ENCODE measurements around the gene LIPI. TPM values are rescaled to one million over a fixed set of nuclear protein-coding genes. Genes with fewer than 3 reads are reported as not detected.

Gene LIPI
- total RNA-seq, 4 donors from 2014 or later, result 2.1 TPM; not detected in 3

GRCh38 chr21:14084068-14084501 lies 126.7 kb downstream of the LIPI start:
- Histone ChIP-seq H3K36me3 (peaks cover 0 to 31% (median 0%) of the 10 kb centered on the region in 3 donors), H3K27ac (no peak overlapping the region), H3K4me3 (no peak overlapping the region), H3K4me1 (no peaks in the 10 kb centered on the region), H3K27me3 (no peaks in the 10 kb centered on the region), H3K9me3 (peaks cover 0 to 36% (median 0%) of the 10 kb centered on the region in 4 donors)
- DNase-seq (ENCODE audit: low spot score in 2 of 2), result no peak
- TF ChIP-seq POLR2A (IDR thresholded peaks at IDR 0.05), result no peak
- TF ChIP-seq EP300 (IDR thresholded peaks at IDR 0.05), result no peak
- no peak for TF ChIP-seq CTCF (IDR thresholded peaks at IDR 0.05)
- 97 to 99% methylated on average over 34 to 35 of the region's 35 CpGs for WGBS, 2 donors

DNA sequence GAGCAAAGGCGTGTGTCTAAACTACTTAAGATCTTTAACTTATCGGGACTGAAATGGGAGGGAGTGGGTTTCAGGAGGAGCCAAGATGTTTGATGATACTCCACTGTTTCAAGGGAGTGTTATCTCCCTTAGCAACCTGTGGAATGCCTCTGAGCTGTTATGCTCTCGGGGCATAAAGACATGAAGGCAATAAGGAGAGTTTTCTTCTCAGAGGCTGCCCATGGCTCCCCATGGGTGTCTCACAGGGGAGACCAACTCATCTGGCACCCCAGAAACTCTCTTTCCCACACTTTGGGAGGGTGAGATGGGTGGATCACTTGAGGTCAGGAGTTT lies 130.0 kb downstream of the LIPI start:
- Histone ChIP-seq H3K4me1 (no peaks in the 10 kb centered on the region), H3K27me3 (no peaks in the 10 kb centered on the region), H3K27ac (no peak overlapping the region), H3K4me3 (no peak overlapping the region), H3K36me3 (peaks cover 0 to 19% (median 0%) of the 10 kb centered on the region in 3 donors), H3K9me3 (peaks cover 0 to 58% (median 0%) of the 10 kb centered on the region in 4 donors)
- no peak for DNase-seq (ENCODE audit: low spot score in 2 of 2)
- 83 to 90% methylated on average over 3 of the region's 3 CpGs for WGBS, 2 donors
- TF ChIP-seq EP300 (IDR thresholded peaks at IDR 0.05), result no peak
- no peak for TF ChIP-seq POLR2A (IDR thresholded peaks at IDR 0.05)
- no peak for TF ChIP-seq CTCF (IDR thresholded peaks at IDR 0.05)

DNA sequence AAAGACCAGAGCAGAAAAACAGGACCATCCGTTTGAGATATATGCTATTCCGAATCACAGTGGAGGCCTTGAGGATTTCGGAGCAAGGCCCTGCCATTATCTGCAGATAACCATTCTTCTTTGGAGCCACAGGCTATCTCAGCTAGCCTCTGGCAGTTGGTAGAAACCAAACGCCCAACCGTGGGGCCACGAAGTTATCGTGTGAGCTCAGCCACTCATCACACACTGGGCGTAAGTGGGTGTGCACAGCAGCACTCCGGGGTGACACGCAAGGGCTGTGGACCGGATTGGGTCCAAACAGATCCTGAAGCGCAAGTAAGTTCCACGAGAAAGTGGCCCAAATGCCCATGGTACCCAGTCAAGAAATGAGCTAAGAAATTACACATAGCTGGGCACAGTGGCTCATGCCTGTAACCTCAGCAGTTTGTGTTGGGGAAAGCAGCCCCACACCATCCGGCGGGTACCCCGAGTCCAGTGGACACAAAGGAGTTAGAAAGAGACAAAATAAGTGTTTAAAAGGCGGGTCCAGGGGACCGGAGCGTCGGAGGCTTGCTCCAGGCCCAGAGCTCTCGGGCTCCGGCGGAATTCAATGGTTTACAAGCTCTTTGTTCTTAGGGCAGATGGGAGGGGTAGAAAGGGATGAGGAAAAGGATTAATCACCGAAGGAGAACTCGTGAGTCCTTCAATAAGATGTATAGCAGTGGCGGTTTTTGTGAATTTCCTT lies 130.6 kb downstream of the LIPI start:
- Histone ChIP-seq H3K4me3 (no peak overlapping the region), H3K36me3 (peaks cover 0 to 19% (median 0%) of the 10 kb centered on the region in 3 donors), H3K9me3 (peaks cover 0 to 55% (median 0%) of the 10 kb centered on the region in 4 donors), H3K27ac (no peak overlapping the region), H3K4me1 (no peaks in the 10 kb centered on the region), H3K27me3 (no peaks in the 10 kb centered on the region)
- TF ChIP-seq POLR2A (IDR thresholded peaks at IDR 0.05) (no peak), CTCF (IDR thresholded peaks at IDR 0.05) (no peak), EP300 (IDR thresholded peaks at IDR 0.05) (no peak)
- DNase-seq (ENCODE audit: low spot score in 2 of 2), result no peak
- 82 to 93% methylated on average over 26 of the region's 26 CpGs for WGBS, 2 donors

GRCh38 chr21:14078746-14079375 lies 131.9 kb downstream of the LIPI start:
- WGBS, 2 donors, result 98 to 99% methylated on average over 40 of the region's 40 CpGs
- no peak overlapping the region for H3K4me3 ChIP-seq
- H3K27me3 ChIP-seq, result no peaks in the 10 kb centered on the region
- H3K9me3 ChIP-seq, result peaks cover 0 to 43% (median 0%) of the 10 kb centered on the region in 4 donors
- H3K27ac ChIP-seq, result no peak overlapping the region
- TF ChIP-seq CTCF (IDR thresholded peaks at IDR 0.05) (no peak), EP300 (IDR thresholded peaks at IDR 0.05) (no peak), POLR2A (IDR thresholded peaks at IDR 0.05) (no peak)
- peaks cover 0 to 6% (median 0%) of the 10 kb centered on the region in 3 donors for H3K36me3 ChIP-seq
- no peaks in the 10 kb centered on the region for H3K4me1 ChIP-seq
- no peak for DNase-seq (ENCODE audit: low spot score in 2 of 2)

DNA sequence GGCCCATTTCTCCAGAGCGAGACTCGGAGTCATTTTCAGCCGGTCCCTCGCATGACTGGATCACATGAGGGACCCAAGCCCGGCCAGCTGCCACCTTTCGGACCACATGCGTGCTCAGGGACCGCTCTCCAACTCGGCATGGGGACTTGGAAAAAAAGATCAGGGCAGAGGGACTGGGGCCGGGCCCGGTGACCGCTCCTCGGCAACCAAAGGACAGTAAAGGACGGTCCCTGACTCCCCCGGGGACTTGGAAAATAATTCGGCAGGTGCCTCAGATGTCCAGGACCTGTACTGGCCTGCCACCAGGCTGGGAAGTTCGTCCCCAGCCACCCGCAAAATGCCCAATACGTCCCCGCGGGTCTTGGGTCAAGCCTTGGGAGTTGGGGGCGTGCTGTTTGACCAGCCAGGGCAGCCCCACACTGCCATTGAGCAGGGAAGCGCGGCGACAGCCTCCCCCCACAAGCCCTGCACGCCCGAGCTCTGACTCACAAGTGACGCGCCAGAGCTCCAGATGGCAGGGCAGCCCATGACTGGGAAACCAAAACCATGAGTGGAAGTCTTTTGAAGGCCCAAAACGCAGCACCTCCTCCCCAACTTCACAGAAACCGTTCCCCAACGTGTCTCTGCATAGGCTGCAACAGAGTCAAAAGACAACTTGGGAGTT lies 134.5 kb downstream of the LIPI start:
- no peaks in the 10 kb centered on the region for H3K27me3 ChIP-seq
- H3K27ac ChIP-seq, result no peak overlapping the region
- H3K9me3 ChIP-seq, result peaks cover 0 to 34% (median 0%) of the 10 kb centered on the region in 4 donors
- no peaks in the 10 kb centered on the region for H3K4me1 ChIP-seq
- H3K4me3 ChIP-seq, result no peak overlapping the region
- WGBS, 2 donors, result 87 to 94% methylated on average over 18 to 28 of the region's 32 CpGs
- H3K36me3 ChIP-seq, result peaks cover 0 to under 1% (median 0%) of the 10 kb centered on the region in 3 donors
- no peak for TF ChIP-seq CTCF (IDR thresholded peaks at IDR 0.05)
- TF ChIP-seq EP300 (IDR thresholded peaks at IDR 0.05), result no peak
- no peak for TF ChIP-seq POLR2A (IDR thresholded peaks at IDR 0.05)
- DNase-seq (ENCODE audit: low spot score in 2 of 2), result no peak
